Measurements from ENCODE around the gene SMURF2.
"Not testable (repeated sequence)": the region's sequence is repeated elsewhere in the genome, so short reads cannot be mapped to it uniquely, and the experiment has no call there.

SMURF2 gene

DNA sequence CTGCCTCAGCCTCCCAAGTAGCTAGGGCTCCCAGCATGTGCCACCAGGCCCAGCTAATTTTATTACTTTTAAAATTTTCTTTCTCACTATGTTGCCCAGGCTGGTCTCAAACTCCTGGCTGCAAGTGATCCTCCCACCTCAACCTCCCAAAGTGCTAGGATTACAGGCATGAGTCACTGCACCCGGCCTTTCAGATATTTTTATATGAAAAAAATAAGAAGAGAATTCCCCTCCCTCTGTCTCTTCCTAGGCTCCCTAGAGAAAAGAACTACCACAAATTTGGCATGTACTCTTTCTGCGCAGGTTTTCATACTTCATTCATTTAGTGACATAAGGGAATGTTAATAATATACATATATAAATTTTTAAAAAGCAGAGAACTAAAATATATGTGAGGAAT lies 21.7 kb upstream of the SMURF2 start:
- no peaks in the 10 kb centered on the region for H3K36me3 ChIP-seq (ENCODE audit: low read depth)
- peaks cover 43% of the 10 kb centered on the region for H3K4me1 ChIP-seq (ENCODE audit: insufficient read depth, poor library complexity, severe bottlenecking)
- TF ChIP-seq, protein P1, sequence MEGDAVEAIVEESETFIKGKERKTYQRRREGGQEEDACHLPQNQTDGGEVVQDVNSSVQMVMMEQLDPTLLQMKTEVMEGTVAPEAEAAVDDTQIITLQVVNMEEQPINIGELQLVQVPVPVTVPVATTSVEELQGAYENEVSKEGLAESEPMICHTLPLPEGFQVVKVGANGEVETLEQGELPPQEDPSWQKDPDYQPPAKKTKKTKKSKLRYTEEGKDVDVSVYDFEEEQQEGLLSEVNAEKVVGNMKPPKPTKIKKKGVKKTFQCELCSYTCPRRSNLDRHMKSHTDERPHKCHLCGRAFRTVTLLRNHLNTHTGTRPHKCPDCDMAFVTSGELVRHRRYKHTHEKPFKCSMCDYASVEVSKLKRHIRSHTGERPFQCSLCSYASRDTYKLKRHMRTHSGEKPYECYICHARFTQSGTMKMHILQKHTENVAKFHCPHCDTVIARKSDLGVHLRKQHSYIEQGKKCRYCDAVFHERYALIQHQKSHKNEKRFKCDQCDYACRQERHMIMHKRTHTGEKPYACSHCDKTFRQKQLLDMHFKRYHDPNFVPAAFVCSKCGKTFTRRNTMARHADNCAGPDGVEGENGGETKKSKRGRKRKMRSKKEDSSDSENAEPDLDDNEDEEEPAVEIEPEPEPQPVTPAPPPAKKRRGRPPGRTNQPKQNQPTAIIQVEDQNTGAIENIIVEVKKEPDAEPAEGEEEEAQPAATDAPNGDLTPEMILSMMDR (IDR thresholded peaks at IDR 0.05; ENCODE audit: poor library complexity, severe bottlenecking) = no peak
- DNase-seq (ENCODE audit: low spot score) = no peak
- no peak overlapping the region for H3K4me3 ChIP-seq (ENCODE audit: severe bottlenecking)
- ATAC-seq (ENCODE audit: low read depth) = no peak
- no peaks in the 10 kb centered on the region for H3K9me3 ChIP-seq (ENCODE audit: severe bottlenecking)
- peak overlapping the region; percentile 98 for H3K27ac ChIP-seq (ENCODE audit: poor library complexity, severe bottlenecking)
- no peaks in the 10 kb centered on the region for H3K27me3 ChIP-seq (ENCODE audit: insufficient read depth, poor library complexity, severe bottlenecking)

DNA sequence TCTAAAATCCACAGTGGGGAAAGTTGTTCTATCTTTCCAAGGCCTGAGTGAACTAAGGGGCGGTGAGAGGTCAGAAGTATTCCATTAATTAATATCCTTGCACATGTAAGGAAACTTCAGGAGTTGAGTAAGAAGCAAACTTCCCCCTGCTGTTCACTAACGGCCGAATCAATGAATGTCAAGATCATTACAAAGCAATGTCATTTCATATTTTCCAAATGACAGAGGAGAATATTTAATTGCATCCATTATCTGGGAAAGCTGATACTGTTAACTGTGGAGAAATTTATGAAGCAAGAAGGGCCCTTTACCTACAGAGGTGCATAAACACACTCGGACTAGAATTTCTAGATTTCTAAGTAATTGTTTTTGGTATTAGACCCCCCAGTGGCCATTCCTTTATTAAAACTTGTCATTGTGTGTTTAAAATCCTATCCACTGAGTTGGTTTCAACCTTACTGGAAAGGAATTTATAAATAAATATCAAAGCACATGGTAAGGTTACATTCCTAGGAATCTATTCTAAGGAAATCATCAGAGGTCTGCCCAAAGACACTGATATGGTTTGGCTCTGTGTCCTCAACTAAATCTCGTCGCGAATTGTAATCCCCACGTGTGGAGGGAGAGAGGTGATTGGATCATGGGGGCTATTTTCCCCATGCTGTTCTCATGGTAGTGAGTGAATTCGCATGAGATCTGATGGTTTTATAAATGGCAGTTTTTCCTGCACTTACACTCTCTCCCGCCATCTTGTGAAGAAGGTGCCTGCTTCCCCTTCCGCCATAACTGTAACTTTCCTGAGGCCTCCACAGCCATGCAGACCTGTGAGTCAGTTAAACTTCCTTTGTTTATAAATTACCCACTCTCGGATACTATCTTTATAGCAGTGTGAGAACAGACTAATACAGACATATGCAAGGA lies 20.4 kb upstream of the SMURF2 start:
- TF ChIP-seq, protein P1 (IDR thresholded peaks at IDR 0.05; ENCODE audit: poor library complexity, severe bottlenecking) = no peak
- H3K36me3 ChIP-seq (ENCODE audit: low read depth) = no peaks in the 10 kb centered on the region
- no peak for DNase-seq (ENCODE audit: low spot score)

GRCh38 chr17:64679710-64680216 lies 17.7 kb upstream of the SMURF2 start:
- Histone ChIP-seq H3K4me1 (ENCODE audit: insufficient read depth, poor library complexity, severe bottlenecking) (peaks cover 32% of the 10 kb centered on the region), H3K9me3 (ENCODE audit: severe bottlenecking) (no peaks in the 10 kb centered on the region), H3K27ac (ENCODE audit: poor library complexity, severe bottlenecking) (peak overlapping the region; percentile 98), H3K27me3 (ENCODE audit: insufficient read depth, poor library complexity, severe bottlenecking) (no peaks in the 10 kb centered on the region), H3K36me3 (ENCODE audit: low read depth) (no peaks in the 10 kb centered on the region), H3K4me3 (ENCODE audit: severe bottlenecking) (no peak overlapping the region)
- DNase-seq (ENCODE audit: low spot score) (peak; percentile 83), ATAC-seq (ENCODE audit: low read depth) (peak; percentile 95)
- TF ChIP-seq, protein P1 (IDR thresholded peaks at IDR 0.05; ENCODE audit: poor library complexity, severe bottlenecking) = no peak

More for the DNA sequence above, 20.4 kb upstream of the SMURF2 start:
- Histone ChIP-seq H3K27ac (ENCODE audit: poor library complexity, severe bottlenecking) (peak overlapping the region; percentile 98), H3K4me1 (ENCODE audit: insufficient read depth, poor library complexity, severe bottlenecking) (peaks cover 39% of the 10 kb centered on the region), H3K27me3 (ENCODE audit: insufficient read depth, poor library complexity, severe bottlenecking) (no peaks in the 10 kb centered on the region), H3K9me3 (ENCODE audit: severe bottlenecking) (no peaks in the 10 kb centered on the region), H3K4me3 (ENCODE audit: severe bottlenecking) (no peak overlapping the region)
- ATAC-seq (ENCODE audit: low read depth) = no peak

- TF ChIP-seq, protein P1 (IDR thresholded peaks at IDR 0.05; ENCODE audit: poor library complexity, severe bottlenecking) = no peak
- no peaks in the 10 kb centered on the region for H3K36me3 ChIP-seq (ENCODE audit: low read depth)
- peaks cover 25% of the 10 kb centered on the region for H3K4me1 ChIP-seq (ENCODE audit: insufficient read depth, poor library complexity, severe bottlenecking)
- H3K27me3 ChIP-seq (ENCODE audit: insufficient read depth, poor library complexity, severe bottlenecking) = no peaks in the 10 kb centered on the region
- ATAC-seq (ENCODE audit: low read depth) (no peak), DNase-seq (ENCODE audit: low spot score) (no peak)
- H3K4me3 ChIP-seq (ENCODE audit: severe bottlenecking) = no peak overlapping the region
- no peaks in the 10 kb centered on the region for H3K9me3 ChIP-seq (ENCODE audit: severe bottlenecking)
- H3K27ac ChIP-seq (ENCODE audit: poor library complexity, severe bottlenecking) = no peak overlapping the region
Observed at GRCh38 chr17:64676763-64677162, 14.7 kb upstream of the SMURF2 start.

- peak; percentile 40 for ATAC-seq (ENCODE audit: low read depth)
- not testable (repeated sequence) for H3K4me3 ChIP-seq (ENCODE audit: severe bottlenecking); DNase-seq (ENCODE audit: low spot score); H3K9me3 ChIP-seq (ENCODE audit: severe bottlenecking); H3K27me3 ChIP-seq (ENCODE audit: insufficient read depth, poor library complexity, severe bottlenecking); H3K36me3 ChIP-seq (ENCODE audit: low read depth)
- Histone ChIP-seq H3K27ac (ENCODE audit: poor library complexity, severe bottlenecking) (peak overlapping the region; percentile 80), H3K4me1 (ENCODE audit: insufficient read depth, poor library complexity, severe bottlenecking) (peaks cover 30% of the 10 kb centered on the region)
Observed at GRCh38 chr17:64670843-64671590, 8.9 kb upstream of the SMURF2 start.

GRCh38 chr17:64667807-64668721 lies 6.0 kb upstream of the SMURF2 start:
- peaks cover 46% of the 10 kb centered on the region for H3K4me1 ChIP-seq (ENCODE audit: insufficient read depth, poor library complexity, severe bottlenecking)
- H3K9me3 ChIP-seq (ENCODE audit: severe bottlenecking); DNase-seq (ENCODE audit: low spot score); H3K4me3 ChIP-seq (ENCODE audit: severe bottlenecking); H3K27me3 ChIP-seq (ENCODE audit: insufficient read depth, poor library complexity, severe bottlenecking); H3K36me3 ChIP-seq (ENCODE audit: low read depth): not testable (repeated sequence)
- peak; percentile 53 for ATAC-seq (ENCODE audit: low read depth)
- H3K27ac ChIP-seq (ENCODE audit: poor library complexity, severe bottlenecking) = peak overlapping the region; percentile 80

All from RWPE2 (cell line).